ENCODE data around the gene JUP.

JUP gene

DNA sequence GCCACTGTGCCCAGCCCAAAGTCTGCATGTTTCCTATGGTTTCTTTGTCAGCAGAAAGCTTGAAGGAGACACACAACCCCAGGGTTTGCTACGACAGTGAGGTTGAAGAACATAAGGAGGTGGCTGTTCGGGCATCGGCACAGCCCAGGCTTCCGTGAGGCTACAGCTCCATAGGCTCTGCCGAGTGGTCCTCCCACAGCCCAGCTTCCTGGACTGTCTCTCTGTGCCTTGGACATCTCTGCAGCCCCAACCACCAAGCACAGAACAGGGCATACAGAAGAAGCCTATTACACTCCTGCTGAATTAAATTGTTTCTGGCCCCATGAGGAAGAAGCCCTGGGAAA, 48.9 kb downstream of the JUP start:
- Histone ChIP-seq H3K9me2 (replicated peaks; ENCODE audit: insufficient read depth, low read length) (no peaks in the 10 kb centered on the region), H4K20me1 (ENCODE audit: low read depth, low read length) (no peaks in the 10 kb centered on the region), H3K4me2 (ENCODE audit: low read depth, low read length, poor library complexity, severe bottlenecking) (no peak overlapping the region), H3K79me2 (ENCODE audit: insufficient read depth, low read length) (no peaks in the 10 kb centered on the region), H3K27ac (ENCODE audit: low read depth, low read length) (no peak overlapping the region), H3K4me3 (ENCODE audit: insufficient read depth, low read length, poor library complexity, severe bottlenecking) (no peak overlapping the region), H3K36me3 (ENCODE audit: low read length) (no peaks in the 10 kb centered on the region), H2AFZ (ENCODE audit: low read depth, low read length, severe bottlenecking) (no peak overlapping the region), H3K27me3 (ENCODE audit: low read length) (no peaks in the 10 kb centered on the region), H3F3A (ENCODE audit: insufficient read depth) (no peaks in the 10 kb centered on the region), H3K9me3 (ENCODE audit: insufficient read depth, low read length) (no peaks in the 10 kb centered on the region), H3K9ac (ENCODE audit: low read length) (no peak overlapping the region)
- TF ChIP-seq, protein P1, sequence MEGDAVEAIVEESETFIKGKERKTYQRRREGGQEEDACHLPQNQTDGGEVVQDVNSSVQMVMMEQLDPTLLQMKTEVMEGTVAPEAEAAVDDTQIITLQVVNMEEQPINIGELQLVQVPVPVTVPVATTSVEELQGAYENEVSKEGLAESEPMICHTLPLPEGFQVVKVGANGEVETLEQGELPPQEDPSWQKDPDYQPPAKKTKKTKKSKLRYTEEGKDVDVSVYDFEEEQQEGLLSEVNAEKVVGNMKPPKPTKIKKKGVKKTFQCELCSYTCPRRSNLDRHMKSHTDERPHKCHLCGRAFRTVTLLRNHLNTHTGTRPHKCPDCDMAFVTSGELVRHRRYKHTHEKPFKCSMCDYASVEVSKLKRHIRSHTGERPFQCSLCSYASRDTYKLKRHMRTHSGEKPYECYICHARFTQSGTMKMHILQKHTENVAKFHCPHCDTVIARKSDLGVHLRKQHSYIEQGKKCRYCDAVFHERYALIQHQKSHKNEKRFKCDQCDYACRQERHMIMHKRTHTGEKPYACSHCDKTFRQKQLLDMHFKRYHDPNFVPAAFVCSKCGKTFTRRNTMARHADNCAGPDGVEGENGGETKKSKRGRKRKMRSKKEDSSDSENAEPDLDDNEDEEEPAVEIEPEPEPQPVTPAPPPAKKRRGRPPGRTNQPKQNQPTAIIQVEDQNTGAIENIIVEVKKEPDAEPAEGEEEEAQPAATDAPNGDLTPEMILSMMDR (IDR thresholded peaks at IDR 0.05; ENCODE audit: insufficient read depth, low read length, poor library complexity, severe bottlenecking), result no peak
- no peak for TF ChIP-seq EZH2phosphoT487 (conservative IDR thresholded peaks at IDR 0.05; ENCODE audit: low read length)

DNA sequence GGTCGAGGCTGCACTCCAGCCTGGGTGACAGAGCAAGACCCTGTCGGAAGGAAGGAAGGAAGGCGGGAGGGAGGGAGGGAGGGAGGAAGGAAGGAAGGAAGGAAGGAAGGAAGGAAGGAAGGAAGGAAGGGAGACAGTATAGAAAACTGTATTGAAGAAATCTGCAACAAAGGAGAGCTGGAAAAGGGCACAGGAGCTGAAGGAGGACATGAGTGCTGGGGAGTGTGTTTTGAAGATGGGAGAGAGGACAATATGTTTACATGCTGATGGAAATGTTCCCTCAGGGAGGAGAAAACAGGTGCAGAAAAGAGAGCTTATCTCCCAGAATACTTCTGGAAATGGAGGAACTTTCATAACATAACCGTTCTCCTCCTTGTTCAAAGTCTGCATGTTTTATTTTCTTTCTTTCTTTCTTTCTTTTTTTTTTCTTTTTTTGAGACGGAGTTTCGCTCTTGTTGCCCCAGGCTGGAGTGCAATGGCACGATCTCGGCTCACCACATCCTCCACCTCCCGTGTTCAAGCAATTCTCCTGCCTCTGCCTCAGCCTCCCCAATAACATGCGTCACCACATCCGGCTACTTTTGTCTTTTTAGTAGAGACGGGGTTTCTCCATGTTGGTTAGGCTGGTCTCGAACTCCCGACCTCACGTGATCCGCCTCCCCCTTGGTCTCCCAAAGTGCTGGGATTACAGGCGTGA, 49.4 kb downstream of the JUP start:
- H3K4me3 ChIP-seq (ENCODE audit: insufficient read depth, low read length, poor library complexity, severe bottlenecking), result no peak overlapping the region
- no peak overlapping the region for H3K4me2 ChIP-seq (ENCODE audit: low read depth, low read length, poor library complexity, severe bottlenecking)
- H3K9ac ChIP-seq (ENCODE audit: low read length), result no peak overlapping the region
- H3K36me3 ChIP-seq (ENCODE audit: low read length), result no peaks in the 10 kb centered on the region
- H3F3A ChIP-seq (ENCODE audit: insufficient read depth), result no peaks in the 10 kb centered on the region
- TF ChIP-seq, protein P1 (IDR thresholded peaks at IDR 0.05; ENCODE audit: insufficient read depth, low read length, poor library complexity, severe bottlenecking), result no peak
- H3K9me2 ChIP-seq (replicated peaks; ENCODE audit: insufficient read depth, low read length), result no peaks in the 10 kb centered on the region
- no peak overlapping the region for H2AFZ ChIP-seq (ENCODE audit: low read depth, low read length, severe bottlenecking)
- H3K27me3 ChIP-seq (ENCODE audit: low read length), result no peaks in the 10 kb centered on the region
- H3K27ac ChIP-seq (ENCODE audit: low read depth, low read length), result no peak overlapping the region
- H3K79me2 ChIP-seq (ENCODE audit: insufficient read depth, low read length), result no peaks in the 10 kb centered on the region
- H3K9me3 ChIP-seq (ENCODE audit: insufficient read depth, low read length), result no peaks in the 10 kb centered on the region
- no peaks in the 10 kb centered on the region for H4K20me1 ChIP-seq (ENCODE audit: low read depth, low read length)

DNA sequence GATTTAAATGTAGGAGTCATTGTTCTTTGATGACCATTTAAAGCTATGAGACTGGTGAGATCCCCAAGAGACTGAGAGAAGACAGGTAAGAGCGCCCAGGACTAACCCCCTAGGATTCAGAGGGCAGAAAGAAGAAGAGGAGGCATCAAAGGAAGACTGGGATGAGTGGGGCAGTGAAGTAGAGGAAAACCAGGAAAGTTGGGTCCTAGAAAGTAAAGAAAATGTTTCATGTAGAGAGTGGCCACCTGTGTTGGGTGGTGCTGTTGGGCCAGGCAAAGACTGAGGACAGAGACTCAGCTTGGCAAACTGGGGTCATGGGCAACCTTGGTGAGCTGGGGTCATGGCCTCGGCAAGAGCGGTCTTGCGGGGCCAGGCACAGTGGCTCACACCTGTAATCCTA, 50.8 kb downstream of the JUP start:
- no peak overlapping the region for H3K4me2 ChIP-seq (ENCODE audit: low read depth, low read length, poor library complexity, severe bottlenecking)
- no peaks in the 10 kb centered on the region for H3K9me2 ChIP-seq (replicated peaks; ENCODE audit: insufficient read depth, low read length)
- no peaks in the 10 kb centered on the region for H3K27me3 ChIP-seq (ENCODE audit: low read length)

More for the DNA sequence above, 50.8 kb downstream of the JUP start:
- no peaks in the 10 kb centered on the region for H4K20me1 ChIP-seq (ENCODE audit: low read depth, low read length)
- H3F3A ChIP-seq (ENCODE audit: insufficient read depth), result no peaks in the 10 kb centered on the region
- no peak overlapping the region for H2AFZ ChIP-seq (ENCODE audit: low read depth, low read length, severe bottlenecking)
- H3K79me2 ChIP-seq (ENCODE audit: insufficient read depth, low read length), result no peaks in the 10 kb centered on the region
- H3K9ac ChIP-seq (ENCODE audit: low read length), result no peak overlapping the region
- H3K27ac ChIP-seq (ENCODE audit: low read depth, low read length), result no peak overlapping the region
- no peak for TF ChIP-seq EZH2phosphoT487 (conservative IDR thresholded peaks at IDR 0.05; ENCODE audit: low read length)
- TF ChIP-seq, protein P1 (IDR thresholded peaks at IDR 0.05; ENCODE audit: insufficient read depth, low read length, poor library complexity, severe bottlenecking), result no peak
- H3K36me3 ChIP-seq (ENCODE audit: low read length), result no peaks in the 10 kb centered on the region
- no peaks in the 10 kb centered on the region for H3K9me3 ChIP-seq (ENCODE audit: insufficient read depth, low read length)
- H3K4me3 ChIP-seq (ENCODE audit: insufficient read depth, low read length, poor library complexity, severe bottlenecking), result no peak overlapping the region

Measured in SU-DHL-6 (cell line).